Osteoblast (primary cell): ENCODE measurements around the gene CCDC80. TPM values are rescaled to one million over a fixed set of nuclear protein-coding genes. Genes with fewer than 3 reads are reported as not detected.
A peak's percentile ranks its signal among the peaks of the same experiment; 100 is the strongest.

Experiments used
- DNase-seq: peaks from one replicate; pipeline ENCODE4 v3.0.0; 2011; ENCODE audit warnings: low spot score, mixed read lengths; ENCODE audit not compliant: insufficient read length; ENCODE audit errors: missing footprints
- H2AFZ ChIP-seq: 2 replicates; pipeline ENCODE4 v1.6.0; 2011; ENCODE audit warnings: mild to moderate bottlenecking, low read length
- H3K27ac ChIP-seq: 2 replicates; pipeline ENCODE4 v1.5.1; 2011; ENCODE audit warnings: mild to moderate bottlenecking, low read depth, low read length, moderate library complexity
- H3K27me3 ChIP-seq: 2 replicates; pipeline ENCODE4 v1.6.0; 2012; ENCODE audit warnings: mild to moderate bottlenecking, control low read depth, inconsistent platforms, low read length, moderate library complexity; ENCODE audit not compliant: insufficient read depth
- H3K36me3 ChIP-seq: 2 replicates; pipeline ENCODE4 v1.5.1; 2011; ENCODE audit warnings: mild to moderate bottlenecking, low read length, control low read depth, moderate library complexity; ENCODE audit not compliant: insufficient read depth
- H3K4me1 ChIP-seq: 2 replicates; pipeline ENCODE4 v1.5.1; 2011; ENCODE audit warnings: mild to moderate bottlenecking, low read length, control low read depth, moderate library complexity; ENCODE audit not compliant: insufficient read depth
- H3K4me2 ChIP-seq: 2 replicates; pipeline ENCODE4 v1.6.0; 2011; ENCODE audit warnings: mild to moderate bottlenecking, low read length; ENCODE audit not compliant: insufficient read depth
- H3K4me3 ChIP-seq: fragments of 200-600 bp; sonication (generic); 3 replicates; pipeline ENCODE4 v1.5.1; 2012; ENCODE audit warnings: mild to moderate bottlenecking, low read length, inconsistent platforms; ENCODE audit not compliant: insufficient read depth
- H3K79me2 ChIP-seq: 2 replicates; pipeline ENCODE4 v1.6.0; 2012; ENCODE audit warnings: mild to moderate bottlenecking, low read length, control low read depth, inconsistent platforms; ENCODE audit not compliant: insufficient read depth
- H3K9me3 ChIP-seq: 2 replicates; pipeline ENCODE4 v1.5.1; 2011; ENCODE audit warnings: low read depth, low read length, control low read depth
- H4K20me1 ChIP-seq: 2 replicates; pipeline ENCODE4 v1.6.0; 2012; ENCODE audit warnings: mild to moderate bottlenecking, low read length, control low read depth; ENCODE audit not compliant: insufficient read depth
- CTCF ChIP-seq: IDR thresholded peaks from 2 replicates; pipeline ENCODE4 v1.5.1; 2011; ENCODE audit warnings: mild to moderate bottlenecking, low read depth, low read length, moderate library complexity; ENCODE audit errors: extremely low read depth
- total RNA-seq: library from RNA; depleted of rRNA; stranded (reverse); fragments of >200 nt; gene quantifications from 2 replicates; pipeline ENCODE4 v1.2.3, GENCODE V29; 2012

Gene CCDC80
- total RNA-seq, 1 donor, result 657 TPM

GRCh38 chr3:112634786-112635541 is 6.0 kb downstream of the CCDC80 start:
- Histone ChIP-seq H3K27ac (peak overlapping the region; percentile 98), H2AFZ (no peak overlapping the region), H4K20me1 (peaks cover 74% of the 10 kb centered on the region), H3K4me1 (peaks cover 70% of the 10 kb centered on the region), H3K9me3 (no peaks in the 10 kb centered on the region), H3K36me3 (peaks cover 76% of the 10 kb centered on the region), H3K4me2 (peak overlapping the region; percentile 93), H3K27me3 (no peaks in the 10 kb centered on the region), H3K79me2 (peaks cover 100% of the 10 kb centered on the region), H3K4me3 (peak overlapping the region; percentile 80)
- no peak for DNase-seq
- no peak for TF ChIP-seq CTCF

GRCh38 chr3:112633757-112634156 is 7.2 kb downstream of the CCDC80 start:
- peak overlapping the region; percentile 80 for H3K4me3 ChIP-seq
- H3K27me3 ChIP-seq, result no peaks in the 10 kb centered on the region
- peak overlapping the region; percentile 93 for H3K4me2 ChIP-seq
- H3K79me2 ChIP-seq, result peaks cover 89% of the 10 kb centered on the region
- H3K27ac ChIP-seq, result peak overlapping the region; percentile 54
- peaks cover 67% of the 10 kb centered on the region for H4K20me1 ChIP-seq
- TF ChIP-seq CTCF, result no peak
- H3K9me3 ChIP-seq, result no peaks in the 10 kb centered on the region
- H3K4me1 ChIP-seq, result peaks cover 75% of the 10 kb centered on the region
- no peak for DNase-seq
- no peak overlapping the region for H2AFZ ChIP-seq
- peaks cover 76% of the 10 kb centered on the region for H3K36me3 ChIP-seq

- no peak for TF ChIP-seq CTCF
- H2AFZ ChIP-seq, result no peak overlapping the region
- H3K9me3 ChIP-seq, result no peaks in the 10 kb centered on the region
- peak overlapping the region; percentile 54 for H3K27ac ChIP-seq
- peaks cover 77% of the 10 kb centered on the region for H3K36me3 ChIP-seq
- peak overlapping the region; percentile 80 for H3K4me3 ChIP-seq
- no peaks in the 10 kb centered on the region for H3K27me3 ChIP-seq
- H3K79me2 ChIP-seq, result peaks cover 89% of the 10 kb centered on the region
- peaks cover 78% of the 10 kb centered on the region for H3K4me1 ChIP-seq
- DNase-seq, result no peak
- H4K20me1 ChIP-seq, result peaks cover 65% of the 10 kb centered on the region
- peak overlapping the region; percentile 93 for H3K4me2 ChIP-seq
Measured at GRCh38 chr3:112633191-112633590, 7.8 kb downstream of the CCDC80 start.

GRCh38 chr3:112632596-112632995 is 8.3 kb downstream of the CCDC80 start:
- DNase-seq, result no peak

More at GRCh38 chr3:112632596-112632995, 8.3 kb downstream of the CCDC80 start:
- TF ChIP-seq CTCF, result no peak
- H3K36me3 ChIP-seq, result peaks cover 77% of the 10 kb centered on the region
- H3K27ac ChIP-seq, result peak overlapping the region; percentile 54
- H3K4me1 ChIP-seq, result peaks cover 75% of the 10 kb centered on the region
- peaks cover 89% of the 10 kb centered on the region for H3K79me2 ChIP-seq
- H3K4me3 ChIP-seq, result peak overlapping the region; percentile 50
- H3K9me3 ChIP-seq, result no peaks in the 10 kb centered on the region
- H3K4me2 ChIP-seq, result peak overlapping the region; percentile 93
- H2AFZ ChIP-seq, result no peak overlapping the region
- H4K20me1 ChIP-seq, result peaks cover 59% of the 10 kb centered on the region
- no peaks in the 10 kb centered on the region for H3K27me3 ChIP-seq
